GM12878 (cell line): ENCODE measurements around the gene MAP4. TPM values are rescaled to one million over a fixed set of nuclear protein-coding genes. Genes with fewer than 3 reads are reported as not detected.

Experiments
- ATAC-seq: fragments of 200-7000 bp; cut with Tn5 transposase; 3 replicates; pipeline ENCODE4 v1.9.1; 2020; ENCODE audit warnings: mild to moderate bottlenecking, moderate library complexity
- BruUV-seq: library from RNA; stranded (reverse); fragments of 400-500 nt; replicated peaks from 2 replicates; lab custom pipeline; 2021; lab: Mats Ljungman, UMichigan
- CTCF ChIA-PET: fragments of 300-600 bp; sonication (Branson Sonifier 250); formaldehyde crosslinking; extraction: SDS; loops from one replicate; lab custom pipeline; 2021; ENCODE audit warnings: inconsistent platforms; lab: Yijun Ruan, JAX
- POLR2A ChIA-PET: fragments of 350-600 bp; formaldehyde crosslinking; extraction: SDS; loops from one replicate; lab custom pipeline; 2021; ENCODE audit warnings: inconsistent platforms; lab: Charles Lee
- RAD21 ChIA-PET: fragments of 300-600 bp; sonication (Branson Sonifier 250); formaldehyde crosslinking; loops from one replicate; lab custom pipeline; 2023; ENCODE audit warnings: antibody characterized with exemption; ENCODE audit not compliant: unreplicated experiment; lab: Charles Lee
- SMC1A ChIA-PET: fragments of 300-600 bp; sonication (Branson Sonifier 250); formaldehyde crosslinking; loops from one replicate; lab custom pipeline; 2023; ENCODE audit not compliant: unreplicated experiment, uncharacterized antibody; lab: Charles Lee
- DNase-seq: peaks from one replicate; pipeline ENCODE4 v3.0.0-alpha.2; 2011; ENCODE audit warnings: low read depth, low spot score
- FAIRE-seq: peaks from 3 replicates; lab custom pipeline; 2011; peaks lifted over from hg19 to GRCh38; lab: Jason Lieb, UNC
- H2AFZ ChIP-seq: 2 replicates; pipeline ENCODE4 v1.6.0; 2011; ENCODE audit warnings: low read depth, low read length, control low read depth; ENCODE audit not compliant: control insufficient read depth
- H3K27ac ChIP-seq: 2 replicates; pipeline ENCODE4 v1.5.1; 2011; ENCODE audit warnings: control low read depth; ENCODE audit not compliant: control insufficient read depth, insufficient read depth
- H3K27me3 ChIP-seq, 2 experiments: replicated peaks in 1 of 2; 2 replicates each; pipeline versions ENCODE4 v1.6.0 to v1.6.1; 2011; ENCODE audit warnings: low read length in 1 of 2; ENCODE audit not compliant: control insufficient read depth in 2 of 2, insufficient read depth in 2 of 2
- H3K36me3 ChIP-seq, 2 experiments: 2 replicates each; pipeline ENCODE4 v1.5.1; 2011; ENCODE audit warnings: low read length in 1 of 2; ENCODE audit not compliant: control insufficient read depth in 2 of 2, insufficient read depth in 2 of 2
- H3K4me1 ChIP-seq: 2 replicates; pipeline ENCODE4 v1.6.1; 2011; ENCODE audit warnings: mild to moderate bottlenecking, low read length, moderate library complexity, mixed read lengths; ENCODE audit not compliant: control insufficient read depth, insufficient read depth
- H3K4me2 ChIP-seq: 2 replicates; pipeline ENCODE4 v1.6.0; 2011; ENCODE audit warnings: control low read depth; ENCODE audit not compliant: control insufficient read depth, insufficient read depth
- H3K4me3 ChIP-seq: fragments of 200-600 bp; sonication (generic); 2 replicates; pipeline ENCODE4 v1.5.1; 2016
- H3K79me2 ChIP-seq: 2 replicates; pipeline ENCODE4 v1.6.0; 2011; ENCODE audit warnings: low read length; ENCODE audit not compliant: control insufficient read depth, insufficient read depth
- H3K9ac ChIP-seq: 2 replicates; pipeline ENCODE4 v1.8.0; 2011; ENCODE audit warnings: low read length, control low read depth, mixed read lengths; ENCODE audit not compliant: control insufficient read depth, insufficient read depth
- H3K9me3 ChIP-seq: replicated peaks from 3 replicates; pipeline ENCODE4 v1.5.1; 2011; ENCODE audit warnings: mild to moderate bottlenecking, low read length; ENCODE audit not compliant: control insufficient read depth, insufficient read depth
- H4K20me1 ChIP-seq: 2 replicates; pipeline ENCODE4 v1.6.0; 2011; ENCODE audit not compliant: control insufficient read depth, insufficient read depth
- ASH2L ChIP-seq: fragments of 300-600, 200-600 bp; sonication (generic); IDR thresholded peaks from 2 replicates; pipeline ENCODE4 v1.6.1; 2017; ENCODE audit warnings: low read depth, mild to moderate bottlenecking, borderline replicate concordance
- CEBPZ ChIP-seq: fragments of 150-350 bp; IDR thresholded peaks from 2 replicates; pipeline ENCODE4 v1.6.1; 2016; ENCODE audit warnings: low read depth, low read length
- CHD1 ChIP-seq: IDR thresholded peaks from 2 replicates; pipeline ENCODE4 v1.6.1; 2012; ENCODE audit warnings: low read depth, low read length, improper control_type of control experiment
- FOXK2 ChIP-seq: fragments of 450-650 bp; IDR thresholded peaks from 2 replicates; pipeline ENCODE4 v1.6.1; 2017; ENCODE audit warnings: mild to moderate bottlenecking, moderate library complexity
- IRF5 ChIP-seq: fragments of 450-650 bp; IDR thresholded peaks from 2 replicates; pipeline ENCODE4 v1.6.1; 2017; ENCODE audit warnings: borderline replicate concordance
- JUNB ChIP-seq: IDR thresholded peaks from 2 replicates; pipeline ENCODE4 v1.6.1; 2016; ENCODE audit warnings: antibody characterized with exemption, mild to moderate bottlenecking
- NKRF ChIP-seq: fragments of 450-650 bp; conservative IDR thresholded peaks from 2 replicates; pipeline ENCODE4 v1.6.1; 2017; ENCODE audit warnings: mild to moderate bottlenecking, moderate library complexity
- ZBED1 ChIP-seq: IDR thresholded peaks from 2 replicates; pipeline ENCODE4 v1.6.1; 2016; ENCODE audit warnings: borderline replicate concordance
- ZNF274 ChIP-seq: IDR thresholded peaks from one replicate; pipeline ENCODE4 v1.8.0; 2011; ENCODE audit not compliant: insufficient read length, insufficient read depth
- ZNF622 ChIP-seq: fragments of 450-650 bp; IDR thresholded peaks from 2 replicates; pipeline ENCODE4 v1.6.1; 2017; ENCODE audit warnings: mild to moderate bottlenecking, inconsistent platforms
- WGBS: methylation state at CpG from one replicate; pipeline ENCODE4 v1.1.6; 2016; ENCODE audit warnings: low lambda C conversion rate; ENCODE audit not compliant: insufficient replicate concordance, insufficient coverage; ENCODE audit errors: missing lambda C conversion rate; 5-methylcytosine and 5-hydroxymethylcytosine counted together
- in situ Hi-C: fragments of 300-500 bp; cut with MboI; formaldehyde crosslinking; loops from 9 replicates; pipeline ENCODE4 v1.14.3; 2018; ENCODE audit warnings: mixed read lengths
- intact Hi-C: fragments of 100-400 bp; cut with micrococcal nuclease; formaldehyde crosslinking; loops from one replicate; pipeline ENCODE4 v1.14.2; 2022; ENCODE audit not compliant: unreplicated experiment
- polyA plus RNA-seq, 11 experiments: library from polyadenylated mRNA; depleted of rRNA in 4 of 11; unstranded in 6 of 11; stranded (reverse) in 5 of 11; fragments of >200 nt; fragmentation: Nextera tagmentation in 4 of 11; fragmentation: Illumina TruSeq in 1 of 11; extraction: Ambion mirVana in 4 of 11; extraction: Trizol in 1 of 11; gene quantifications; 1 replicate in 1 of 11; 2 replicates in 10 of 11; pipeline versions ENCODE4 v1.2.1 to v1.2.3, GENCODE V29; 2011 to 2016; ENCODE audit warnings: inconsistent platforms in 2 of 11, missing spikeins in 2 of 11, low read depth in 1 of 11
- total RNA-seq, 4 experiments: library from RNA; depleted of rRNA in 3 of 4; stranded (reverse); fragments of >200 nt in 3 of 4; fragmentation: Illumina TruSeq in 1 of 4; extraction: Trizol in 1 of 4; gene quantifications; 2 replicates each; pipeline versions ENCODE4 v1.2.1 to v1.2.3, GENCODE V29; 2013 to 2021

The MAP4 gene
- total and polyA plus RNA-seq, 10 of the 15 experiments (the other 5 are each of a cell fraction or from before 2014, with no cell fraction given) = 22.2 to 145 (median 47.2) TPM

- ChIA-PET CTCF (interaction anchor here (0.9 to 1.6 kb wide), 3 partner anchors 29 to 291 kb away, joined by 3 to 8 read pairs (median 3); no protein-coding TSS in a partner anchor), POLR2A (no interaction called here), RAD21 (no interaction called here), SMC1A (interaction anchor here (1.2 kb wide), 2 partner anchors 22 to 127 kb away, joined by 3 read pairs; no protein-coding TSS in a partner anchor)
- H3K79me2 ChIP-seq = no peaks in the 10 kb centered on the region
- intact Hi-C loops (no loop called here), in situ Hi-C loops (no loop called here)
- BruUV-seq = no TSS peak
- no peak overlapping the region for H3K27ac ChIP-seq
- no peaks in the 10 kb centered on the region for H3K27me3 ChIP-seq
- H4K20me1 ChIP-seq = no peaks in the 10 kb centered on the region
- no peak overlapping the region for H3K9ac ChIP-seq
- H2AFZ ChIP-seq = no peak overlapping the region
- no peaks in the 10 kb centered on the region for H3K9me3 ChIP-seq
- H3K4me2 ChIP-seq = no peak overlapping the region
- 82% methylated on average over 4 of the region's 4 CpGs for WGBS
- ATAC-seq (no peak), FAIRE-seq (no peak), DNase-seq (no peak)
- no peak for TF ChIP-seq ASH2L
- TF ChIP-seq JUNB = no peak
- TF ChIP-seq CHD1 = no peak
- TF ChIP-seq ZNF622 = no peak
- no peak for TF ChIP-seq FOXK2
- peaks cover 11 to 12% of the 10 kb centered on the region in 2 experiments; a peak in 3 of 4 replicates for H3K36me3 ChIP-seq
- H3K4me1 ChIP-seq = no peaks in the 10 kb centered on the region
- no peak overlapping the region for H3K4me3 ChIP-seq
Observed at GRCh38 chr3:47859956-47860605, 156.1 kb downstream of the MAP4 start.

GRCh38 chr3:47857151-47857550, 159.1 kb downstream of the MAP4 start:
- no peak overlapping the region for H3K4me2 ChIP-seq
- no peaks in the 10 kb centered on the region for H3K9me3 ChIP-seq
- no peaks in the 10 kb centered on the region for H3K79me2 ChIP-seq
- ChIA-PET SMC1A (no interaction called here), RAD21 (interaction anchor here (0.6 kb wide), 1 partner anchor 132 kb away, joined by 3 read pairs; no protein-coding TSS in a partner anchor), POLR2A (no interaction called here), CTCF (interaction anchor here (1.0 to 2.0 kb wide), 2 partner anchors 10 to 20 kb away, joined by 3 to 7 read pairs; no protein-coding TSS in a partner anchor)
- peaks cover 8 to 11% of the 10 kb centered on the region in 2 experiments; a peak in 3 of 4 replicates for H3K36me3 ChIP-seq
- H3K9ac ChIP-seq = no peak overlapping the region
- no TSS peak for BruUV-seq
- no peak for FAIRE-seq
- WGBS = 88% methylated on average over 2 of the region's 2 CpGs
- H3K27me3 ChIP-seq = no peaks in the 10 kb centered on the region
- no peak for ATAC-seq
- no peak overlapping the region for H2AFZ ChIP-seq
- no peak overlapping the region for H3K4me3 ChIP-seq
- no peak overlapping the region for H3K27ac ChIP-seq
- H3K4me1 ChIP-seq = no peaks in the 10 kb centered on the region
- in situ Hi-C loops = no loop called here
- intact Hi-C loops = no loop called here
- no peak for DNase-seq
- no peaks in the 10 kb centered on the region for H4K20me1 ChIP-seq
- TF ChIP-seq IRF5 (no peak), ZNF274 (no peak), ZBED1 (no peak), CEBPZ (no peak), NKRF (no peak)
